Endothelial cell of umbilical vein (primary cell): ENCODE data around the gene CEP70.
"Not testable (repeated sequence)": the region's sequence is repeated elsewhere in the genome, so short reads cannot be mapped to it uniquely, and the experiment has no call there.

Experiments
- POLR2A ChIP-seq: IDR thresholded peaks from 2 replicates; pipeline ENCODE4 v1.6.1; 2012; ENCODE audit warnings: low read depth, mild to moderate bottlenecking, control low read depth, low read length
- TF ChIP-seq, protein P1 (sequence below), 2 donors: IDR thresholded peaks; 1 replicate in 1 of 2; 2 replicates in 1 of 2; pipeline ENCODE4 v1.5.1; 2011; ENCODE audit warnings: low read length in 2 of 2, mild to moderate bottlenecking in 2 of 2, moderate library complexity in 2 of 2, control low read depth in 1 of 2, inconsistent platforms in 1 of 2, low read depth in 1 of 2; ENCODE audit not compliant: insufficient read depth in 1 of 2; ENCODE audit errors: extremely low read depth in 1 of 2

DNA sequence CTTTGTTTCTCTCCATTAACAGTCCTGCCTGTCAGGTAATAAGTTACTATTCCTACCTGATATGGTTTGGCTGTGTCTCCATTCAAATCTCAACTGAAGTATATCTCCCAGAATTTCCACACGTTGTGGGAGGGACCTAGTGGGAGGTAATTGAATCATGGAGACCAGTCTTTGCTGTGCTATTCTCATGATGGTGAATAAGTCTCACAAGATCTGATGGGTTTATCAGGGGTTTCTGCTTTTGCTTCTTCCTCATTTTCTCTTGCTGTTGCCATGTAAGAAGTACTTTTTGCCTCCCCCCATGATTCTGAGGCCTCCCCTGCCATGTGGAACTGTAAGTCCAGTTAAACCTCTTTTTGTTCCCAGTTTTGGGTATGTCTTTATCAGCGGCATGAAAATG is 7.6 kb upstream of the CEP70 start:
- not testable (repeated sequence) for TF ChIP-seq POLR2A
- TF ChIP-seq, protein P1, sequence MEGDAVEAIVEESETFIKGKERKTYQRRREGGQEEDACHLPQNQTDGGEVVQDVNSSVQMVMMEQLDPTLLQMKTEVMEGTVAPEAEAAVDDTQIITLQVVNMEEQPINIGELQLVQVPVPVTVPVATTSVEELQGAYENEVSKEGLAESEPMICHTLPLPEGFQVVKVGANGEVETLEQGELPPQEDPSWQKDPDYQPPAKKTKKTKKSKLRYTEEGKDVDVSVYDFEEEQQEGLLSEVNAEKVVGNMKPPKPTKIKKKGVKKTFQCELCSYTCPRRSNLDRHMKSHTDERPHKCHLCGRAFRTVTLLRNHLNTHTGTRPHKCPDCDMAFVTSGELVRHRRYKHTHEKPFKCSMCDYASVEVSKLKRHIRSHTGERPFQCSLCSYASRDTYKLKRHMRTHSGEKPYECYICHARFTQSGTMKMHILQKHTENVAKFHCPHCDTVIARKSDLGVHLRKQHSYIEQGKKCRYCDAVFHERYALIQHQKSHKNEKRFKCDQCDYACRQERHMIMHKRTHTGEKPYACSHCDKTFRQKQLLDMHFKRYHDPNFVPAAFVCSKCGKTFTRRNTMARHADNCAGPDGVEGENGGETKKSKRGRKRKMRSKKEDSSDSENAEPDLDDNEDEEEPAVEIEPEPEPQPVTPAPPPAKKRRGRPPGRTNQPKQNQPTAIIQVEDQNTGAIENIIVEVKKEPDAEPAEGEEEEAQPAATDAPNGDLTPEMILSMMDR (IDR thresholded peaks at IDR 0.05; ENCODE audit: extremely low read depth in 1 of 2, insufficient read depth in 1 of 2, low read depth in 1 of 2, low read length in 2 of 2), result not testable (repeated sequence)
